ENCODE results near the gene TMEM87A. TPM values are rescaled to one million over a fixed set of nuclear protein-coding genes. Genes with fewer than 3 reads are reported as not detected.
"Not testable (repeated sequence)": the region's sequence is repeated elsewhere in the genome, so short reads cannot be mapped to it uniquely, and the experiment has no call there.

The TMEM87A gene
- polyA plus RNA-seq, 4 donors, result 47.7 to 61.0 (median 58.8) TPM

- peak; percentile 45 to 68 (median 52) for DNase-seq (ENCODE audit: low read depth in 4 of 4, low spot score in 2 of 4)
These were observed 868 bp upstream of the TMEM87A start for GRCh38 chr15:42273900-42274701.

DNA sequence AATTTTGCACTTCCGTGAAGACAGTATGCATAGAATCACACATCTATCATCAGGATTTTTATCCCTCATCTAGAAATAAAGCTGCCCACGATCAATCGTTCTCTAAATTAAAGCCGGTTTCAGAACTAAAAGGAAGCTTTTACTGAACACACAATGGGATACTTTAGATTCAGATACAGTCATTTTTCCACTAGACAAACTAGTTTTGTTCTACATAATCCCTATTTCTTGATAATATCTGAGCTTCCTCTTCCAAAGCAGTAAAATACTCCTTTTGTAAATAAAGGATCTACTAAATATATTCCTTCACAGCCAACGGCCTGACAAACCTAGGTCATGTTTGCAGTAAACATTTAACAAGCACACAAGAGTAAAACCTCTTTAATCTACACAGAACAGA lies 2.2 kb downstream of the TMEM87A start:
- DNase-seq (ENCODE audit: low read depth in 4 of 4, low spot score in 2 of 4), result no peak

- no peak for DNase-seq (ENCODE audit: low read depth in 4 of 4, low spot score in 2 of 4)
These were observed 2.7 kb downstream of the TMEM87A start for GRCh38 chr15:42270551-42270950.

DNA sequence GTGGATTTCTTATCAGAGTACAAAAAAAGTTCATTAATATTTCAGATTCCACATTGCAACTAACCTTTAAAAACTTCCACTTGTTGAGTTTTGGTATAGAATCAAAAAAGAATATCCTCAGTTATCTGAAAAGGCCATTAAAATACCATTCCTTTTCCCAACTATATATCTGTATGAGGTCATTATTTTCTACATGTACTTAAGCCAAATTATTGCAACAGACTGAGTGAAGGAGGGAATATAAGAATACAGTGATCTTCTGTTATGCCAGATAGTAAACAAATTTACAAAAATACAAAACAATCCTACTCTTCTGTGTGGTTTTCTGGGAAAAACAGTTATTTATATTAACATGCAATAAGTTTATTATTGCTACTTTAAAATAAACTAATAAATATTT lies 5.9 kb downstream of the TMEM87A start:
- DNase-seq (ENCODE audit: low read depth in 4 of 4, low spot score in 2 of 4), result no peak

DNA sequence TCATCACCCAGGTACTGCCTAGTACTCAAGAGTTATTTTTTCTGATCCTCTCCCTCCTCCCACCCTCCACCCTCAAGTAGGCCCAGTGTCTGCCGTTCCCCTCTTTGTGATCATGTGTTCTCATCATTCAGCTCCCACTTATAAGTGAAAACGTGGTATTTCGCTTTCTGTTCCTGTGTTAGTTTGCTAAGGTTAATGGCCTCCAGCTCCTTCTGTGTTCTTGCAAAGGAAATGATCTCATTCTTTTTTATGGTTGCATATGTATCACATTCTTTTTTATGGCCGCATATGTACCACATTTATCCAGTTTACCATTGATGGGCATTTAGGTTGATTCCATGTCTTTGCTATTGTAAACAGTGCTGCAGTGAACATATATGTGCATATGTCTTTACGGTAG lies 8.4 kb downstream of the TMEM87A start:
- no peak for DNase-seq (ENCODE audit: low read depth in 4 of 4, low spot score in 2 of 4)

- no peak for DNase-seq (ENCODE audit: low read depth in 4 of 4, low spot score in 2 of 4)
These were observed 19.9 kb downstream of the TMEM87A start for GRCh38 chr15:42253300-42253699.

GRCh38 chr15:42240823-42241222 lies 32.4 kb downstream of the TMEM87A start:
- DNase-seq (ENCODE audit: low read depth in 4 of 4, low spot score in 2 of 4), result no peak

DNA sequence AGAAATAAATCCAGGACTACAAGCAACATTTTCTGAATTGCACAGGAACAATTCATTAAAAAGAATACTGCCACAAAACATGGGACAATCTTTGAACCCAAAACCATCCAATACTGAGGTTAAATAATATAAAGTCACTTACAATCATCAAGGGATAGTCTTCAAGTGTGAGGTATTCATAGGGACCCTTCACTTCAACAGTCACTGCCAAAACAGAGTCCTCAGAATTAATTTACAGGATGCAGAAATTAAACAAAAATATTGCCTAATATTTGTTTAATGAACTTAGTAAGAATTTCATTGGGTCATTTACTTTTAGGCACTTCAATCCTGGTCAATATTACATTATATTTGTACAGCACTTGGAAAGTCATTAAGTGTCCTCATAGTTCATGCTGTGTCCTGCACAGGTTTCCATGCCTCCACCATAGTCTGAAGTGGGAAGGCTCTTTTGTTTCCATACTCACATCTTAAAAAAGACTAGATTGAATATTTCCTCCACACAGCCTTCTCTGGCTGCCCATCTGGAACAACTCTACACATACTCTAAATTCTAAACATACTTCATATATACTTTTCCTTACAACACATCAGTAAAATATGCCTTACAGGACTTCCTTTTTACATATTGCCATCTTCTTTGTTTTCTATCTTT lies 33.6 kb downstream of the TMEM87A start:
- DNase-seq (ENCODE audit: low read depth in 4 of 4, low spot score in 2 of 4), result no peak

DNA sequence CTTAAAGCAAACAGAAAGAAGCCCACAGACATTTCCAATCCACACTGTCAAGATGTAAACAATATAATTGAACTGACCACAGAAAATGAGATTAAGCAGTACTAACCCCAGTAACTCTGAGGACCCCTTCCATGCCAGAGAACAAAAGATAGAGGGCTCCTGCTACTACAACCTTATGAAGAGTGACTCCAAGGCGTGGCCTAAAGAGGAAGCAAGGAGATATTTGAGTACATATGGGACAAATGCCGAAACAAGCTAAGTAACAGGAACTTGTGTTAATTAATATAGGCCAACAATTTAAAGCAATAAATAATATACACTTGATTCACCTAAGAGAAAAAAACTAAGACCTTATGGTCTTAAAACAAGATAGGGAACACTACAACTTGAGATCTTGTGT lies 40.1 kb downstream of the TMEM87A start:
- DNase-seq (ENCODE audit: low read depth in 4 of 4, low spot score in 2 of 4), result no peak

- no peak for DNase-seq (ENCODE audit: low read depth in 4 of 4, low spot score in 2 of 4)
These were observed 40.6 kb downstream of the TMEM87A start for GRCh38 chr15:42232606-42233005.

GRCh38 chr15:42231088-42231487 lies 42.1 kb downstream of the TMEM87A start:
- no peak for DNase-seq (ENCODE audit: low read depth in 4 of 4, low spot score in 2 of 4)

- DNase-seq (ENCODE audit: low read depth in 4 of 4, low spot score in 2 of 4), result not testable (repeated sequence)
These were observed 44.3 kb downstream of the TMEM87A start for GRCh38 chr15:42228981-42229380.

- no peak for DNase-seq (ENCODE audit: low read depth in 4 of 4, low spot score in 2 of 4)
These were observed 45.2 kb downstream of the TMEM87A start for GRCh38 chr15:42228036-42228435.

- DNase-seq (ENCODE audit: low read depth in 4 of 4, low spot score in 2 of 4), result no peak
These were observed 46.6 kb downstream of the TMEM87A start for GRCh38 chr15:42226648-42227047.

- no peak for DNase-seq (ENCODE audit: low read depth in 4 of 4, low spot score in 2 of 4)
These were observed 53.0 kb downstream of the TMEM87A start for GRCh38 chr15:42220216-42220615.

GRCh38 chr15:42218953-42219592 lies 54.2 kb downstream of the TMEM87A start:
- no peak for DNase-seq (ENCODE audit: low read depth in 4 of 4, low spot score in 2 of 4)

- no peak for DNase-seq (ENCODE audit: low read depth in 4 of 4, low spot score in 2 of 4)
These were observed 55.7 kb downstream of the TMEM87A start for GRCh38 chr15:42217568-42217967.

DNA sequence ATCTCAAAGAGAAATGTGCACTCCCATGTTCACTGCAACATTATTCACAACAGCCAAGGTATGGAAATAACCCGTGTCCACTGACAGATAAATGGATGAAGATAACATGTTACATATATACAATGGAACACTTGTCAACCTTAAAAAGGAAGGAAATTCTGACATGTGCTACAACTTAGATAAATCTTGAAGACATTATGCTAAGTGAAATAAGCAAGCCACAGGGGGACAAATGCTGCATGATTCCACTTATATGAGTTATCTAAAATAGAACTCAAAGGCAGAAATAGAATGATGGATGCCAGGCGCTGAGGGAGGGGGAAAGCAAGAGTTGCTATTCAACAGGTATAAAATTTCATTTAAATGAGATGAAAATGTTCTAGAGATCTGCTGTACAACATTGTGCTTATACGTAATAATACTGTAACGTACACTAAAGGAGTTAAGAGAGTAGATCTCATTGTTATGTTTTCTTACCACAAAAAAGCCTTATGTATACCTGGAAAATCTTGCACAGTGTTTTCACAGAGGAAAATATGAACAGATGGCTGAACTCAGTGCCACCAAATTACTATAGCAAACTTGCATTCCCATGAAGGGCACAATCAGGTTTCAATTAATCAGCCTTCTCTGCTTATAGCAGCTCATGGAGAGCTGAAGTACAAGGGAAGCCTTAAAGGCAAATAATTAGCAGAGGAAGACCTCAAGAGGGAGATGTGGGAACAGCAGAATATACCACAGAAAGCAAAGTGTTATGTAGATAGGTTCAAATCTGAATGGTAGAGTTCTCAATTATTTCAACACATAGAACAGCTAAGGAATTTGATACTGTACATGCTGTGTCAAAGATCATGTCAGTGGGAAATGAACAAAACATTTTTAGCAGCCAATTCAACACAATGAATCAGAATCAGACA lies 57.1 kb downstream of the TMEM87A start:
- no peak for DNase-seq (ENCODE audit: low read depth in 4 of 4, low spot score in 2 of 4)

DNA sequence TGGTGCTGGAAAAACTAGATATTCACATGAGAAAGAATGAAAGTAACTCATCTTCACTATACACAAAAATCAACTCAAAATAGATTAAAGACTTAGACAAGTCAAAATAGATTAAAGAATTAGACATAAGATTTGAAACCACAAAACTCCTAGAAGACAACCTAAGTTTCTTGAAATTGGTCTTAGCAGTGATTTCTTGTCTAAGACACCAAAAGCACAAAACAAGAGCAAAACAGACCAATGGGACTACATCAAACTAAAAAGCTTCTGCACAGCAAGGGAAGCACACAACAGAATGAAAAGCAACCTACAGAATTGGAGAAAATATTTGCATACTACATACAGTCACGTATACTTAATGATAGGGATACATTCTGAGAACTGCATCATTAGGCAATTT lies 58.6 kb downstream of the TMEM87A start:
- DNase-seq (ENCODE audit: low read depth in 4 of 4, low spot score in 2 of 4), result no peak

GRCh38 chr15:42213511-42213910 lies 59.7 kb downstream of the TMEM87A start:
- no peak for DNase-seq (ENCODE audit: low read depth in 4 of 4, low spot score in 2 of 4)

- no peak for DNase-seq (ENCODE audit: low read depth in 4 of 4, low spot score in 2 of 4)
These were observed 62.5 kb downstream of the TMEM87A start for GRCh38 chr15:42210696-42211095.
